ENCODE results near the gene TXNDC12.
"Not testable (repeated sequence)": the region's sequence is repeated elsewhere in the genome, so short reads cannot be mapped to it uniquely, and the experiment has no call there.

Gene TXNDC12

GRCh38 chr1:52055066-52055865, at the start of gene TXNDC12:
TXNDC12 (minus strand) TSS chr1:52055191; CDS start chr1:52055096, 95 bp downstream.
- DNase-seq (ENCODE audit: low read depth), result peak; percentile 90
- TF ChIP-seq CTCF (conservative IDR thresholded peaks at IDR 0.05; ENCODE audit: control insufficient read depth, insufficient read depth, low read depth, low read length), result no peak

GRCh38 chr1:52102336-52103013, 47.5 kb upstream of the TXNDC12 start:
- no peak for TF ChIP-seq CTCF (conservative IDR thresholded peaks at IDR 0.05; ENCODE audit: control insufficient read depth, insufficient read depth, low read depth, low read length)
- H3K4me3 ChIP-seq (ENCODE audit: control insufficient read depth, low read depth, low read length), result no peak overlapping the region

More at GRCh38 chr1:52055066-52055865, at the start of gene TXNDC12:
- H3K4me3 ChIP-seq (ENCODE audit: control insufficient read depth, low read depth, low read length), result peak within 1 kb of the TSS; percentile 94

GRCh38 chr1:52098139-52098871, 43.3 kb upstream of the TXNDC12 start:
- H3K4me3 ChIP-seq (ENCODE audit: control insufficient read depth, low read depth, low read length), result no peak overlapping the region
- no peak for TF ChIP-seq CTCF (conservative IDR thresholded peaks at IDR 0.05; ENCODE audit: control insufficient read depth, insufficient read depth, low read depth, low read length)
- no peak for DNase-seq (ENCODE audit: low read depth)

More at GRCh38 chr1:52102336-52103013, 47.5 kb upstream of the TXNDC12 start:
- no peak for DNase-seq (ENCODE audit: low read depth)

- no peak for DNase-seq (ENCODE audit: low read depth)
- TF ChIP-seq CTCF (conservative IDR thresholded peaks at IDR 0.05; ENCODE audit: control insufficient read depth, insufficient read depth, low read depth, low read length), result no peak
- no peak overlapping the region for H3K4me3 ChIP-seq (ENCODE audit: control insufficient read depth, low read depth, low read length)
These were observed 41.2 kb upstream of the TXNDC12 start for GRCh38 chr1:52096216-52096615.

GRCh38 chr1:52094300-52094699, 39.3 kb upstream of the TXNDC12 start:
- not testable (repeated sequence) for DNase-seq (ENCODE audit: low read depth); H3K4me3 ChIP-seq (ENCODE audit: control insufficient read depth, low read depth, low read length)

GRCh38 chr1:52087892-52088291, 32.9 kb upstream of the TXNDC12 start:
- not testable (repeated sequence) for DNase-seq (ENCODE audit: low read depth); H3K4me3 ChIP-seq (ENCODE audit: control insufficient read depth, low read depth, low read length)

GRCh38 chr1:52080014-52080415, 25.0 kb upstream of the TXNDC12 start:
- no peak for TF ChIP-seq CTCF (conservative IDR thresholded peaks at IDR 0.05; ENCODE audit: control insufficient read depth, insufficient read depth, low read depth, low read length)
- DNase-seq (ENCODE audit: low read depth), result no peak
- H3K4me3 ChIP-seq (ENCODE audit: control insufficient read depth, low read depth, low read length), result no peak overlapping the region

- DNase-seq (ENCODE audit: low read depth); H3K4me3 ChIP-seq (ENCODE audit: control insufficient read depth, low read depth, low read length): not testable (repeated sequence)
These were observed 22.3 kb upstream of the TXNDC12 start for GRCh38 chr1:52077277-52077676.

Measured in fibroblast of mammary gland (primary cell).